Smooth muscle cell (in vitro differentiated cells): ENCODE measurements around the gene PSPN. TPM values are rescaled to one million over a fixed set of nuclear protein-coding genes. Genes with fewer than 3 reads are reported as not detected.

Experiments
- DNase-seq: peaks from one replicate; lab custom pipeline; 2025; ENCODE audit not compliant: unreplicated experiment; lab: John Stamatoyannopoulos, UW
- H2AFZ ChIP-seq: fragments of 200-600 bp; sonication (generic); 2 replicates; pipeline ENCODE4 v1.6.0; 2016; ENCODE audit warnings: antibody characterized with exemption, low read depth, mild to moderate bottlenecking
- H3F3A ChIP-seq: fragments of 200-600 bp; sonication (generic); 2 replicates; pipeline ENCODE4 v1.6.0; 2017; ENCODE audit warnings: antibody characterized with exemption, low read depth
- H3K27ac ChIP-seq: fragments of 200-600 bp; sonication (generic); 2 replicates; pipeline ENCODE4 v1.5.1; 2016; ENCODE audit warnings: low read depth, mild to moderate bottlenecking
- H3K27me3 ChIP-seq: fragments of 200-600 bp; sonication (generic); 2 replicates; pipeline ENCODE4 v1.6.1; 2016; ENCODE audit warnings: low read depth, mild to moderate bottlenecking
- H3K36me3 ChIP-seq: fragments of 200-600 bp; sonication (generic); 2 replicates; pipeline ENCODE4 v1.5.1; 2016; ENCODE audit warnings: low read depth
- H3K4me1 ChIP-seq: fragments of 200-600 bp; sonication (generic); 2 replicates; pipeline ENCODE4 v1.5.1; 2016; ENCODE audit warnings: low read depth
- H3K4me2 ChIP-seq: fragments of 200-600 bp; sonication (generic); 2 replicates; pipeline ENCODE4 v1.6.0; 2016; ENCODE audit warnings: mild to moderate bottlenecking
- H3K4me3 ChIP-seq: fragments of 200-600 bp; sonication (generic); 2 replicates; pipeline ENCODE4 v1.5.1; 2016; ENCODE audit warnings: mild to moderate bottlenecking
- H3K79me2 ChIP-seq: fragments of 200-600 bp; sonication (generic); 2 replicates; pipeline ENCODE4 v1.6.0; 2016; ENCODE audit warnings: low read depth, mild to moderate bottlenecking
- H3K9ac ChIP-seq: fragments of 200-600 bp; sonication (generic); 2 replicates; pipeline ENCODE4 v1.6.0; 2016; ENCODE audit warnings: low read depth
- H3K9me3 ChIP-seq: fragments of 200-600 bp; sonication (generic); replicated peaks from 2 replicates; pipeline ENCODE4 v1.5.1; 2016; ENCODE audit warnings: low read depth
- H4K20me1 ChIP-seq: fragments of 200-600 bp; sonication (generic); 2 replicates; pipeline ENCODE4 v1.6.0; 2016; ENCODE audit warnings: low read depth
- CTCF ChIP-seq: fragments of 200-600 bp; sonication (generic); IDR thresholded peaks from 2 replicates; pipeline ENCODE4 v1.5.1; 2017; ENCODE audit warnings: borderline replicate concordance, mild to moderate bottlenecking, antibody characterized with exemption; ENCODE audit not compliant: insufficient read depth, poor library complexity, severe bottlenecking
- WGBS: methylation state at CpG from one replicate; pipeline ENCODE4 v1.1.7; 2016; ENCODE audit warnings: low lambda C conversion rate; 5-methylcytosine and 5-hydroxymethylcytosine counted together
- polyA plus RNA-seq: library from polyadenylated mRNA; unstranded; fragments of >200 nt; fragmentation: Nextera tagmentation; extraction: Ambion mirVana; gene quantifications from 2 replicates; pipeline ENCODE4 v1.2.1, GENCODE V29; 2016
- total RNA-seq: library from RNA; depleted of rRNA; stranded (reverse); fragments of >200 nt; gene quantifications from 2 replicates; pipeline ENCODE4 v1.2.3, GENCODE V29; 2014

PSPN gene
- total and polyA plus RNA-seq, 2 experiments from 2014 or later: 0.67 to 2.0 TPM

DNA sequence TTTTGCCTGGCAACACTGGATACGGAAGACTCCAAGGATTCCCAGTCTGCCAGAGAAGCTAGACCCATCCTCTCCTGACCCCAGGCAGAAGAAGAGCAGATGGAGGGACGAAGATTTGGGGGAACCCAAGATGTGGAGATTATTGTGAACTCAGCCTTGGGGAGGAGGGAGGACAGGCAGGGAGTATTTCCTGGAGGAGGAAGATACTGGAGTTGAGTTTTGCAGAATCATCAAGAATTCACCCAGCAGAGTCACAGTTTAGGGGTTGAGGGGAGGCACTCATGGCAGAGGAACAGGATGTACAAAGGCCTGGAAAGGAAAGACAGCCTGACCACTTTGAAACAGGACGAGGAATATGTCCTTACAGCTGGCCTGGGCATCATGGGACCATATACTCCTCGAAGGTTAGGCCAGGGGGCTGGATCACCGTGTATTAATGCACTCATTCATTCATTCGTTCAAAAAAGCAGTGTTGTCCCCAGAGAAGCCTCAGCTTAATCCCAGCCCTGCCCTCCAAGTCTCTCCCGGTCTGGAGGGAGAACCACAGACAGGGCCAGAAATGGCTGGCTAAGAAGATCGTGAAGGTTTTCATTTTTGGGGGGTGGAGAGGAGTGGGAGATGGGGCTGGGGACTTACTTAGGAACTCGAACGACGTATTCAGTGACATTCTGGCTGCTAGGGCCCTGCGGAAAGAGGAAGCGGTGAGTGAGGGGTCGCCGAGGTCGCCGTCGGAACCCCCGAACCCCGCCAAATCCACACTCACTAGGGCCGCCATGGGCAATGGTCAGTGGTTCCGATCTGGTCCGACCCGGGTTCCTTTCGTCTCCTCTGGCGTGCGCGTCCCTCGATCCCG is 16.7 kb upstream of the PSPN start:
- no peak for TF ChIP-seq CTCF
- Histone ChIP-seq H3K4me1 (peaks cover 8% of the 10 kb centered on the region), H3K4me2 (peak overlapping the region; percentile 93), H4K20me1 (no peaks in the 10 kb centered on the region), H3K9me3 (no peaks in the 10 kb centered on the region), H3K27me3 (no peaks in the 10 kb centered on the region), H3K79me2 (peaks cover 41% of the 10 kb centered on the region), H3K36me3 (peaks cover 7% of the 10 kb centered on the region), H3K4me3 (peak overlapping the region; percentile 83), H3K27ac (peak overlapping the region; percentile 99), H2AFZ (peak overlapping the region; percentile 81), H3K9ac (peak overlapping the region; percentile 97), H3F3A (no peaks in the 10 kb centered on the region)
- DNase-seq: no peak
- 9% methylated on average over 30 of the region's 30 CpGs for WGBS

GRCh38 chr19:6387372-6387771 is 11.6 kb upstream of the PSPN start:
- no peaks in the 10 kb centered on the region for H3K27me3 ChIP-seq
- no peak overlapping the region for H3K9ac ChIP-seq
- H3K9me3 ChIP-seq: no peaks in the 10 kb centered on the region
- peaks cover 7% of the 10 kb centered on the region for H3K36me3 ChIP-seq
- no peaks in the 10 kb centered on the region for H3F3A ChIP-seq
- H2AFZ ChIP-seq: no peak overlapping the region
- peaks cover 6% of the 10 kb centered on the region for H3K4me1 ChIP-seq
- H3K79me2 ChIP-seq: peaks cover 35% of the 10 kb centered on the region
- no peaks in the 10 kb centered on the region for H4K20me1 ChIP-seq
- WGBS: 100% methylated on average over 13 of the region's 19 CpGs
- no peak for DNase-seq
- no peak for TF ChIP-seq CTCF
- no peak overlapping the region for H3K4me2 ChIP-seq
- H3K27ac ChIP-seq: no peak overlapping the region
- no peak overlapping the region for H3K4me3 ChIP-seq

DNA sequence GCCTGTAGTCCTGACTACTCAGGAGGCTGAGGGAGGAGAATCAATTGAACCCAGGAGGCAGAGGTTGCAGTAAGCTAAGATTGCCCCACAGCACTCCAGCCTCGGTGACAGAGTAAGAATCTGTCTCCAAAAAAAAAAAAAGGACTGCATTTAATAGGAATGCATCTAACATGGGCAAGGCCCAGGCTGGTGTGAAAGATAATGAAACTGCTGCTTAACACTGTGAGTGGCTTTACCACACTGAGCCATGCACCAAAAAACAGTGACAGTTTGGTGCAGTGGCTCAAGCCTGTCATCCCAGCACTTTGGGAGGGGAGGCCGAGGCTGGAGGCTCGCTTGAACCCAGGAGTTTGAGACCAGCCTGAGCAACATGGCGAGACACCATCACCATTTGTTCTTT is 8.6 kb upstream of the PSPN start:
- no peak for DNase-seq
- WGBS: 95% methylated on average over 4 of the region's 4 CpGs
- Histone ChIP-seq H3K27me3 (no peaks in the 10 kb centered on the region), H3K9me3 (no peaks in the 10 kb centered on the region), H3K4me1 (no peaks in the 10 kb centered on the region), H2AFZ (no peak overlapping the region), H3K4me3 (no peak overlapping the region), H3F3A (no peaks in the 10 kb centered on the region), H3K36me3 (peaks cover 13% of the 10 kb centered on the region), H3K79me2 (peaks cover 9% of the 10 kb centered on the region), H4K20me1 (no peaks in the 10 kb centered on the region), H3K27ac (no peak overlapping the region), H3K9ac (no peak overlapping the region), H3K4me2 (no peak overlapping the region)
- no peak for TF ChIP-seq CTCF

GRCh38 chr19:6383188-6383587 is 7.5 kb upstream of the PSPN start:
- Histone ChIP-seq H3K36me3 (peaks cover 12% of the 10 kb centered on the region), H3K4me1 (no peaks in the 10 kb centered on the region), H3K27me3 (no peaks in the 10 kb centered on the region), H4K20me1 (no peaks in the 10 kb centered on the region), H2AFZ (no peak overlapping the region), H3K27ac (no peak overlapping the region), H3K4me2 (no peak overlapping the region), H3K9me3 (no peaks in the 10 kb centered on the region), H3K79me2 (no peaks in the 10 kb centered on the region), H3K4me3 (no peak overlapping the region), H3K9ac (no peak overlapping the region), H3F3A (peaks cover 5% of the 10 kb centered on the region)
- 98% methylated on average over 19 of the region's 19 CpGs for WGBS
- TF ChIP-seq CTCF: no peak
- no peak for DNase-seq
